Inflammatory macrophage (primary cell): ENCODE data around the gene FEM1B.
A peak's percentile ranks its signal among the peaks of the same experiment; 100 is the strongest.

Experiments used
- DNase-seq, 2 donors: peaks; one replicate each; pipeline ENCODE4 v3.0.0-alpha.2; 2020 to 2022

FEM1B gene

GRCh38 chr15:68259883-68260282 is 17.7 kb upstream of the FEM1B start:
- no peak for DNase-seq

GRCh38 chr15:68261241-68261640 is 16.3 kb upstream of the FEM1B start:
- DNase-seq = no peak

DNA sequence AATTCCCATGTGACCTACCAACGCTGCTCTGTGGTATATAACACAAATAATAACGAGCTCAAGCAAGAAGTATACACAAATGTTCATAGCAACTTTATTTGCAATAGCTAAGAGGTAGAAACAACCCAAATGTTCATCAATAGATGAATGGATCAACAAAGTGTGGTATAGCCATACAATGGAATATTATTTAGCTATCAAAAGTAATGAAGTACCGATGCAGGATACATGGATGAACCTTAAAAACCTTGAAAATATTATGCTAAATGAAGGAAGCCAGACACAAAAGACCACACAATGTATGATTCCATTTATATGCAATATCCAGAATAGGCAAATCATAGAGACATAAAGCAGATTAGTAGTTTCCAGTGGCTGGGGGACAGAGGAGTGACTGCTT is 15.6 kb upstream of the FEM1B start:
- no peak for DNase-seq

DNA sequence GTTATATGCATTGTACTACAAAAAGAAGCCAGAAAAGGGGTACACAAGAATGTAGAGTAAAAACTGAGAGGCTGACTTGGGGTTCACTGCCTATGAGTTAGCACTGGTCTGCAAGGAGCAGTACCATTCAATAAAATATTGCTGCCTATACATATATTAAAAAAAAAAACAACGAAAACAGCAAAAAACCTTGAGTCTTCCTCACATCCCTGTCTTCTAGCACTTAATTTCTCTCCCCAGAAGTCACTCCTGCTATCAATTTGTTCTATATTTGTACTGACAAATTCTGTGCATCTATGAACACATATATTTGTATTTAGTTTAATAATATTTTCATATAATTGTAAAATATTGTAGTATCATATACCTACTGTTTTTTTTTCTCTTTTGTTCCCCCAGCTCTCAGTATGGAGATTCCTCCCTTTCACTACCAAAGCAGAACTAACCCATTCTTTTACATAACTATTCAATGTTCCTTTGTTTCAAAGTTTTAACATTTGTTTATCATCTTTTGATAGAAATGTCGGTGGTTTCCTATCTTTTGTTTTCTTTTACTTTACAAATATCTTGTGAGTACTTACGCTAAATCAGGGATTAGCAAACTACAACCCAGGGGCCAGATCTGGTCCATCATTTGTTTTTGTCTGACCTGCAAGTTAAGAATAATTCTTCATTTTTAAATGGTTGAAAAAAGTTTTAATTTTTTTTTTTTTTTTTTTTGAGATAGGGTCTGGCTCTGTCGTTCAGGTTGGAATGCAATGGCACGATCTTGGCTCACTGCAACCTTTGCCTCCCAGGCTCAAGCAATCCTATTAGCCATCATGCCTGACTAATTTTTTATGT is 14.8 kb upstream of the FEM1B start:
- DNase-seq = no peak

GRCh38 chr15:68264282-68264681 is 13.3 kb upstream of the FEM1B start:
- DNase-seq = no peak

DNA sequence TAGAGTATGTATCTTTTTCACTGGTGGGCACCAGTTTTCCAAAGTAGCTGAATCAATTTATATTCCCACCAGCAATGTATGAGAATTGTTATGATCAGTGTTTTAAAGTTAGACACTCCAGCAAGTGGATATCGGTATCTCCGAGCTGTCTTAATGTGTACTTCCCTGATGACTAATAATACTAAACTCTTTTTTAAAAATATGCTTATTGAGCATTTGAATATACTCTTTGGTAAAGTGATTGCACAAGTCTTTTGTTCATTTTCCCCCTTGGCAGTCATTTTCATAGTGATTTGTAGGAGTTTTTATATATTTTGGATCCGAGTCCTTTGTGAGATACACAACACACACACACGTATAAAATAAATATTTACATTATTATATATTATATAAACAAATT is 12.5 kb upstream of the FEM1B start:
- DNase-seq = no peak

GRCh38 chr15:68265674-68266073 is 11.9 kb upstream of the FEM1B start:
- DNase-seq = no peak

- no peak for DNase-seq
These were observed 9.1 kb upstream of the FEM1B start for GRCh38 chr15:68268405-68268804.

DNA sequence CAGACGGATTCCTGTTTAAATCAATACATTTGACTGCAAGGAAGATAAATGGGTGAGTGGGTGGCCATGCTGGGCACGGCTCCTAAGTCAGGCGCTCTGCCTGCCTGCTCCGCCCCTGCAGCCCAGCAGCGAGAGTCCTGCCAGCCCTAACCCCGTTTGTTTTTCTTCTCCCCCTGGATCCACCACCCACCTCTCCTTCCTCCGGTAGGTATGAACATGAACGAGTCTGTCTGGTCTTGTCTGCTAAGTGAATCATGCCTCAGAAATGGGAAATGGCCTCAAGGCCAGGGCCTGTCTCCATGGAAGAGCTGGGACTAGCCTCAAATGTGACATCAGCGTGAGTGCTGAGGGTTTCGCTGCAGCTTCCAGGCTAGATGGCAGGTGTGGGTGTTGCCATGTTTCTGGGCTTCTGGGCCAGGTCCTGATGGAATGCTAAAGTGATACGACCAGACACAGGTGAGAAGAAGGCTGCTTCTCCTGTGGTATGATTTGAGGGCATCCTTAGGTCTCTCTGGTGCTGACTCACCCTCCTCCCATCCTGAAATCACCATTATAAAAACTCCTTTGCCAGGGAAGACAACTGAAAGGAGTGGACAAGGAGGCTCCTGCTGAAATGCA is 5.6 kb upstream of the FEM1B start:
- DNase-seq = peak in 1 of 2 donors; percentile 61

- DNase-seq = peak; percentile 81 to 91
These were observed 4.7 kb upstream of the FEM1B start for GRCh38 chr15:68272721-68273271.

GRCh38 chr15:68274201-68274848 is 3.2 kb upstream of the FEM1B start:
- peak; percentile 44 to 80 for DNase-seq

- peak; percentile 41 to 73 for DNase-seq
These were observed 2.3 kb upstream of the FEM1B start for GRCh38 chr15:68275165-68275746.

DNA sequence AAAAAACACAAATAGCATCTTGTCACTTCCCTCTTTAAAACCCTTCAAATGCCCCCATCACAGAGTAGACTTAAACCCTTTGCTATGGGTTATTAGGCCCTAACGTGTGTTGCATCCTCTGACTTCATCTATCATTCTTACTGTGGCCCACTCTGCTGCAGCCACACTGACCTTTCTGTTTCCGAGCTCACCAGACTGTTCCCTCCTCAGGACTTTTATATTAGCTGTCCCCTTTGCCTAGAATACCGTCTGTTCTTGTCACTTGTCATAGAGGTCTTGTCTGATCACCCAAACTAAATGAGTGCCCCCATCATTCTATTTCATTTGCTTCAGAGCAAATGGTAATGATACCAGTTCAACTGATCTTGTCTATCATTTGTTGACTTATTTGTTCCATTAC is 877 bp upstream of the FEM1B start:
- no peak for DNase-seq

GRCh38 chr15:68277131-68277602 is 378 bp upstream of the FEM1B start:
- peak; percentile 37 to 61 for DNase-seq

GRCh38 chr15:68278345-68278594 is 725 bp downstream of the FEM1B start:
- peak; percentile 38 to 61 for DNase-seq

DNA sequence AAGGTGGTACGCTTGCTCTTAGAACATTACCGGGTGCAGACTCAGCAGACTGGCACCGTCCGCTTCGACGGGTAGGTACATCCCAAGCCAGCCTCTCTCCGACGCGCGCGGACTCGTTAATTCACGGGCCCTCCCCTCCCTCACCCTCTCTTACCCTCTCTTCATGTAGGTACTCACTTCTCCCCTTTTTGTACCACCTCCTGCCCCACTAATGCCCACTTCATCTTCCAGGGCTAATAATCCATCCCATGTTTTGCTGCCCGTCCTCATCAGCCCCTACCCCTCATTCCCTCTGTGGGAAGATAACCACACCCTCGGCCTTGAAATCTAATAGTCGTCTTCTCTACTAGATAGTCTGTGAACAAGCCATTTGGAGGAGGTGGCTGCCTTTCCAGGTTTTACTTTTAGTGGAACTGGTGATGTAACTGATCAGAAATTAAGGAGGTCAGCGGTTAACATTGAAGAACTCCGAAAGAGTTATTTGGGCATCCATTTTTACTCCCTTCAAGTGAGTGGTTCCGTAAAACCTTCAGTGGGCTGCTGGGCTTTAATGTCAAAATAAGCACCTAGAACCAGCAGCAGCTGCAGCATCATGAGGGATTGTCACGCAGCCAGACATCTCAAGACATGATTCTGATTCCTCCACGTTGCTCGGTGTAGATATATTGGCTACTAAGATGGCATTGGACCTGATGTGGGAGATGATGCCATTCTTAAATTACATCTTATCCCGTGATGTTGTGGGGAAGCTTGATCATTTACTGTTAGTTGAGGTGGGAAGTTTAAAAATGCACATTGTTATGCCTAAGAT is 1.3 kb downstream of the FEM1B start:
- peak; percentile 56 to 67 for DNase-seq

DNA sequence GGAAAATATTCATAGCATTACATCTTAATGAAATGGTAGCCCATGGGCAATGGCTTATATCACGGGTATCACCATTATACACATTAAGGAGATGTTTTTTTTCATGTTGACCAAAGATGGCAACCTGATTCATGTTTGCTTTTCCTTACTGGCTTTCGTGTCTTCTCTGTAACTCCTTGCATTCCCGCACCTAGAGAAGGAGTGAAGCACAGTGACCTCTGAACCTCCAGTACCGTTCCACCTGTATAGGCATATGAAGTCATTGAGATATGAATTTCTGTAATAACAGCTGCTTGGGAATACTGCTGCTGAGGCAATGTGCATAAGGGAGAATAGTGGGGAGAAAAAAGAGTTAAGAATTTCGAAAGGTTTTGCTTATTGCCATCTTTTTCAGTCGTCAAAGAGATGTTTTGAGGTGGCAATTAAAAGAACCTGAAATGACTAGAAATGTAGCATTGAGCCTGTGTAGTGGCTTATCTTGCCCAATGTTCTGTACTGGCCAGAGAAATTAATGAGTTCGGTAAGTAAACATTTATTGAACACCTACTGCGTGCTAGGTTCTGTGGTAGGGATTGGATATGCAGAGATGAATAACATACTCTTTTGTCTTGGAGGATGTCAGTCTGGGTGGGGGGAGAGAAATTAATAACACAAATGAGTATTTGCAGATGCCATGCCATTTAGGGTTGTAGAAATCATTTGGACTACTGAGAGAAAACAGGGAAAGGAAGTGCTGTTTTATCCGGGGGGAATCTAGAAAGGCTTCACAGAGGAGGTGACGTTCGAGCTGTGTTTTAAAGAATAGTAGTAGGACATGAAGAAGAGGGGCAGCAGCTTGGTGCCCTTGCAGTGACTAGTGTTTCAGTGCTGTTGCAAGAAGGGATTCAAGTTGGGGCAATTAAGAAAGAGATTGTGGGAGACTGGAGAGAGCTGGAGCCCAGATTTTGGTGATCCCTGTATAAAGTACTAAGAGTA is 2.5 kb downstream of the FEM1B start:
- DNase-seq = peak; percentile 31 to 35

- no peak for DNase-seq
These were observed 3.5 kb downstream of the FEM1B start for GRCh38 chr15:68281008-68281407.

DNA sequence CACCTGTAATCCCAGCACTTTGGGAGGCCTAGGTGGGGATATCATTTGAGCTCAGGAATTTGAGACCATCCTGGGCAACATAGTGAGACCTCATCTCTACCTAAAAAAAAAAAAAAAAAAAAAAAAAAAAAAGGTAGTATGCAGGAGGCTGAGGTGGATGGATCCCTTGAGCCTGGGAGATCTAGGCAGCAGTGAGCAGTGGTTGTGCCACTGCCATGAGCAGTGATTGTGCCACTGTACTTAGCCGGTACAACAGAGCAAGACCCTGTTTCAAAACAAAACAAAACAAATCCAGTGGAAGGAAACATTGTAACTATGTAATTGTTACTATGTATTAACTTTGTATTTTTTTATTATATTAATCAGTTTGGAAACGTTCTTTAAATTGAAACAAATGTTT is 5.9 kb downstream of the FEM1B start:
- no peak for DNase-seq

DNA sequence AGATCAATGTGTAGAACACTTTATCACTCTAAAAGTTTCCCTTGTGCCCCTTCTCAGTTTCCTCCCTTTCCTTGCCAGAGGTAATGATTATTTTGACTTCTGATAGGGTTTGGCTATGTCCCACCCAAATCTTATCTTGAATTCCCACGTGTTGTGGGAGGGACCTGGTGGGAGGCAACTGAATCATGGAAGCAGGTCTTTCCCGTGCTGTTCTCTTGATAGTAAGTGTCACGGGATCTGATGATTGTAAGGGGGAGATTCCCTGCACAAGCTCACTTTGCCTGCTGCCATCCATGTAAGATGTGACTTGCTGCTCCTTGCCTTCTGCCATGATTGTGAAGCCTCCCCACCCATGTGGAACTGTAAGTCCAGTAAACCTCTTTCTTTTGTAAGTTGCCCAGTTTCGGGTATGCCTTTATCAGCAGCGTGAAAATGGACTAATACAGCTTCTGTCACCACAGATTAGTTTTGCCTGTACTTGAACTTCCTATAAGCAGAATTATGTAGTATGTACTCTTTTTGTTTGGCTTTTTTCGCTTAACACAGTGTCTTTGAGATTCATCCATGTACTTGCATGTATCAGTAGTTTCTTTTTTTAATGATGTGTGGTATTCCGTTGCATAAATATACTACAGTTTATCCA is 7.2 kb downstream of the FEM1B start:
- DNase-seq = no peak
